HepG2 (cell line): ENCODE results near the gene FAM209A. TPM values are rescaled to one million over a fixed set of nuclear protein-coding genes. Genes with fewer than 3 reads are reported as not detected.

Source experiments
- DNMT3B ChIP-seq: conservative IDR thresholded peaks from 2 replicates; pipeline ENCODE4 v1.6.1; 2016; ENCODE audit warnings: missing biosample characterization, control low read depth
- ELF3 ChIP-seq: IDR thresholded peaks from 2 replicates; pipeline ENCODE4 v1.6.1; 2016; ENCODE audit warnings: missing genetic modification reagents, missing compliant biosample characterization
- GABPB1 ChIP-seq: IDR thresholded peaks from 2 replicates; pipeline ENCODE4 v1.6.1; 2016; ENCODE audit warnings: mild to moderate bottlenecking, missing genetic modification reagents, moderate library complexity, missing compliant biosample characterization
- HOXA3 ChIP-seq: sonication (generic); formaldehyde crosslinking; IDR thresholded peaks from 2 replicates; pipeline ENCODE4 v1.5.0; 2020; ENCODE audit warnings: missing genetic modification reagents
- KDM6A ChIP-seq: IDR thresholded peaks from 2 replicates; pipeline ENCODE4 v1.6.1; 2016; ENCODE audit warnings: low read depth
- MLLT10 ChIP-seq: sonication (generic); formaldehyde crosslinking; IDR thresholded peaks from 2 replicates; pipeline ENCODE4 v1.4.0; 2020; ENCODE audit warnings: missing genetic modification reagents
- NFYB ChIP-seq: sonication (generic); formaldehyde crosslinking; IDR thresholded peaks from 2 replicates; pipeline ENCODE4 v1.4.0; 2020; ENCODE audit warnings: missing genetic modification reagents
- NFYC ChIP-seq: IDR thresholded peaks from 2 replicates; pipeline ENCODE4 v1.6.1; 2016; ENCODE audit warnings: missing genetic modification reagents, missing compliant biosample characterization
- NKX3-1 ChIP-seq: sonication (generic); formaldehyde crosslinking; IDR thresholded peaks from 2 replicates; pipeline ENCODE4 v1.5.0; 2020; ENCODE audit warnings: missing genetic modification reagents
- NR2F1 ChIP-seq, 2 experiments: fragments of 450-650 bp in 1 of 2; formaldehyde crosslinking in 1 of 2; IDR thresholded peaks; 2 replicates each; pipeline versions ENCODE4 v1.5.0 to v1.6.1; 2016 to 2020; ENCODE audit warnings: mild to moderate bottlenecking in 1 of 2, missing compliant biosample characterization in 1 of 2, missing genetic modification reagents in 1 of 2, moderate library complexity in 1 of 2
- NR2F2 ChIP-seq: IDR thresholded peaks from 2 replicates; pipeline ENCODE4 v1.6.1; 2012; ENCODE audit warnings: low read depth, inconsistent platforms, borderline replicate concordance
- RARA ChIP-seq: IDR thresholded peaks from 2 replicates; pipeline ENCODE4 v1.6.1; 2016; ENCODE audit warnings: missing genetic modification reagents, missing compliant biosample characterization
- SAP130 ChIP-seq: IDR thresholded peaks from 2 replicates; pipeline ENCODE4 v1.6.1; 2016; ENCODE audit warnings: low read depth
- SYNCRIP ChIP-seq: fragments of 200-400 bp; formaldehyde crosslinking; IDR thresholded peaks from 2 replicates; pipeline ENCODE4 v1.6.1; 2018; ENCODE audit warnings: mild to moderate bottlenecking, low read depth, low read length; ENCODE audit not compliant: insufficient read depth
- TCF7 ChIP-seq: sonication (generic); IDR thresholded peaks from 2 replicates; pipeline ENCODE4 v1.6.1; 2016; ENCODE audit warnings: antibody characterized with exemption, low read depth
- ZNF260 ChIP-seq: sonication (generic); formaldehyde crosslinking; IDR thresholded peaks from 2 replicates; pipeline ENCODE4 v1.4.0; 2020; ENCODE audit warnings: missing genetic modification reagents, low read depth, mild to moderate bottlenecking, borderline replicate concordance
- ZNF3 ChIP-seq: IDR thresholded peaks from 2 replicates; pipeline ENCODE4 v1.7.0; 2017; ENCODE audit warnings: inconsistent platforms
- ZNF30 ChIP-seq: sonication (generic); formaldehyde crosslinking; IDR thresholded peaks from 2 replicates; pipeline ENCODE4 v1.5.0; 2020; ENCODE audit warnings: mild to moderate bottlenecking, missing genetic modification reagents
- ZSCAN25 ChIP-seq: sonication (generic); formaldehyde crosslinking; IDR thresholded peaks from 2 replicates; pipeline ENCODE4 v1.8.0; 2022; ENCODE audit warnings: mild to moderate bottlenecking, missing genetic modification reagents
- polyA plus RNA-seq, 8 experiments: library from polyadenylated mRNA; depleted of rRNA in 3 of 8; stranded (reverse) in 7 of 8; unstranded in 1 of 8; fragments of >200 nt; fragmentation: Illumina TruSeq in 4 of 8; extraction: Trizol in 4 of 8; gene quantifications; 2 replicates each; pipeline versions ENCODE4 v1.2.1 to v1.2.3, GENCODE V29; 2011 to 2016; ENCODE audit warnings: low read depth in 4 of 8, missing spikeins in 1 of 8, mixed read lengths in 1 of 8; ENCODE audit not compliant: insufficient read depth in 1 of 8
- total RNA-seq, 5 experiments: library from RNA; depleted of rRNA; stranded (reverse); fragments of >200 nt; fragmentation: Illumina TruSeq; extraction: Trizol; gene quantifications; 2 replicates each; pipeline ENCODE4 v1.2.3, GENCODE V29; 2016; ENCODE audit warnings: low read depth in 1 of 5
- TF ChIP-seq, protein P1 (sequence below): sonication (generic); formaldehyde crosslinking; IDR thresholded peaks from 2 replicates; pipeline ENCODE4 v1.4.0; 2020; ENCODE audit warnings: missing genetic modification reagents, borderline replicate concordance
- TF ChIP-seq, protein P2 (sequence below): IDR thresholded peaks from 2 replicates; pipeline ENCODE4 v1.4.0; 2020; ENCODE audit warnings: mild to moderate bottlenecking, missing genetic modification reagents
- TF ChIP-seq, protein P3 (sequence below): sonication (generic); formaldehyde crosslinking; IDR thresholded peaks from 2 replicates; pipeline ENCODE4 v1.8.0; 2022; ENCODE audit warnings: mild to moderate bottlenecking, missing genetic modification reagents, borderline replicate concordance
- TF ChIP-seq, protein P4 (sequence below): sonication (generic); formaldehyde crosslinking; IDR thresholded peaks from 2 replicates; pipeline ENCODE4 v1.4.0; 2020; ENCODE audit warnings: missing genetic modification reagents
- TF ChIP-seq, protein P5 (sequence below): sonication (generic); formaldehyde crosslinking; IDR thresholded peaks from 2 replicates; pipeline ENCODE4 v1.8.1; 2023; ENCODE audit warnings: mild to moderate bottlenecking, missing genetic modification reagents

FAM209A gene
- total and polyA plus RNA-seq, 2 of the 13 experiments (the other 11 are each of a cell fraction or from before 2014, with no cell fraction given): 0.15 to 0.36 TPM

DNA sequence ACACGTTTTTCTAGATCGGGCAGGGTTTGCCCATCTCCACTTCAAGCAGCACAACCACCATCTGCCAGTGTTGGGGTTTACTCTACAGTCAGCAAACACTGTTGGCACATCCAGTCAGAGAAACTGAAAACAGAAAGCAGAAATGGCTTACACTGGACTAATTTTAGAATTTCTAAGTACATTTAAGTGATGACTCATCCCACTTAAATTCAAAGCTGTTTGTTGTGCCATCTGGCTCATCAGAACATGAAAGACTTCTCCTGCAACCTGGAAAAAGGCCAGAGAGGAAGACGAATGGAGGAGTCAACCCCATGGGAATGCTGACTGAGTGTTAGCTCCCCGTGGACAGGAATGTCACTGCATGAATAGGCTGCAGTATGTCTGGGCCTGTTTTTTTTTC, 30.3 kb downstream of the FAM209A start (continued):
- TF ChIP-seq SYNCRIP (no peak), NFYC (no peak), ZSCAN25 (CRISPR knock-in tag) (no peak), ZNF3 (CRISPR knock-in tag) (0 out of 2 replicates have a peak, but pooled peaks have one; percentile 49), NR2F2 (no peak), NKX3-1 (CRISPR knock-in tag) (no peak), RARA (CRISPR knock-in tag) (0 out of 2 replicates have a peak, but pooled peaks have one; percentile 11), ZNF30 (CRISPR knock-in tag) (no peak), ZNF260 (no peak), HOXA3 (no peak), TCF7 (peak; percentile 72; the same call in 1 of the 2 replicates), MLLT10 (CRISPR knock-in tag) (no peak), NFYB (CRISPR knock-in tag) (no peak), ELF3 (CRISPR knock-in tag) (0 out of 2 replicates have a peak, but pooled peaks have one; percentile 55), KDM6A (CRISPR knock-in tag) (no peak), SAP130 (peak; percentile 54), GABPB1 (CRISPR knock-in tag) (no peak), DNMT3B (CRISPR knock-in tag) (0 out of 2 replicates have a peak, but pooled peaks have one; percentile 85), NR2F1 (CRISPR knock-in tag; IDR thresholded peaks at IDR 0.05) (no peak)
- TF ChIP-seq, protein P1, sequence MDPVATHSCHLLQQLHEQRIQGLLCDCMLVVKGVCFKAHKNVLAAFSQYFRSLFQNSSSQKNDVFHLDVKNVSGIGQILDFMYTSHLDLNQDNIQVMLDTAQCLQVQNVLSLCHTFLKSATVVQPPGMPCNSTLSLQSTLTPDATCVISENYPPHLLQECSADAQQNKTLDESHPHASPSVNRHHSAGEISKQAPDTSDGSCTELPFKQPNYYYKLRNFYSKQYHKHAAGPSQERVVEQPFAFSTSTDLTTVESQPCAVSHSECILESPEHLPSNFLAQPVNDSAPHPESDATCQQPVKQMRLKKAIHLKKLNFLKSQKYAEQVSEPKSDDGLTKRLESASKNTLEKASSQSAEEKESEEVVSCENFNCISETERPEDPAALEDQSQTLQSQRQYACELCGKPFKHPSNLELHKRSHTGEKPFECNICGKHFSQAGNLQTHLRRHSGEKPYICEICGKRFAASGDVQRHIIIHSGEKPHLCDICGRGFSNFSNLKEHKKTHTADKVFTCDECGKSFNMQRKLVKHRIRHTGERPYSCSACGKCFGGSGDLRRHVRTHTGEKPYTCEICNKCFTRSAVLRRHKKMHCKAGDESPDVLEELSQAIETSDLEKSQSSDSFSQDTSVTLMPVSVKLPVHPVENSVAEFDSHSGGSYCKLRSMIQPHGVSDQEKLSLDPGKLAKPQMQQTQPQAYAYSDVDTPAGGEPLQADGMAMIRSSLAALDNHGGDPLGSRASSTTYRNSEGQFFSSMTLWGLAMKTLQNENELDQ (CRISPR knock-in tag): no peak
- TF ChIP-seq, protein P2, sequence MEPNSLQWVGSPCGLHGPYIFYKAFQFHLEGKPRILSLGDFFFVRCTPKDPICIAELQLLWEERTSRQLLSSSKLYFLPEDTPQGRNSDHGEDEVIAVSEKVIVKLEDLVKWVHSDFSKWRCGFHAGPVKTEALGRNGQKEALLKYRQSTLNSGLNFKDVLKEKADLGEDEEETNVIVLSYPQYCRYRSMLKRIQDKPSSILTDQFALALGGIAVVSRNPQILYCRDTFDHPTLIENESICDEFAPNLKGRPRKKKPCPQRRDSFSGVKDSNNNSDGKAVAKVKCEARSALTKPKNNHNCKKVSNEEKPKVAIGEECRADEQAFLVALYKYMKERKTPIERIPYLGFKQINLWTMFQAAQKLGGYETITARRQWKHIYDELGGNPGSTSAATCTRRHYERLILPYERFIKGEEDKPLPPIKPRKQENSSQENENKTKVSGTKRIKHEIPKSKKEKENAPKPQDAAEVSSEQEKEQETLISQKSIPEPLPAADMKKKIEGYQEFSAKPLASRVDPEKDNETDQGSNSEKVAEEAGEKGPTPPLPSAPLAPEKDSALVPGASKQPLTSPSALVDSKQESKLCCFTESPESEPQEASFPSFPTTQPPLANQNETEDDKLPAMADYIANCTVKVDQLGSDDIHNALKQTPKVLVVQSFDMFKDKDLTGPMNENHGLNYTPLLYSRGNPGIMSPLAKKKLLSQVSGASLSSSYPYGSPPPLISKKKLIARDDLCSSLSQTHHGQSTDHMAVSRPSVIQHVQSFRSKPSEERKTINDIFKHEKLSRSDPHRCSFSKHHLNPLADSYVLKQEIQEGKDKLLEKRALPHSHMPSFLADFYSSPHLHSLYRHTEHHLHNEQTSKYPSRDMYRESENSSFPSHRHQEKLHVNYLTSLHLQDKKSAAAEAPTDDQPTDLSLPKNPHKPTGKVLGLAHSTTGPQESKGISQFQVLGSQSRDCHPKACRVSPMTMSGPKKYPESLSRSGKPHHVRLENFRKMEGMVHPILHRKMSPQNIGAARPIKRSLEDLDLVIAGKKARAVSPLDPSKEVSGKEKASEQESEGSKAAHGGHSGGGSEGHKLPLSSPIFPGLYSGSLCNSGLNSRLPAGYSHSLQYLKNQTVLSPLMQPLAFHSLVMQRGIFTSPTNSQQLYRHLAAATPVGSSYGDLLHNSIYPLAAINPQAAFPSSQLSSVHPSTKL (CRISPR knock-in tag): peak; percentile 72; the same call in 1 of the 2 replicates
- TF ChIP-seq, protein P3, sequence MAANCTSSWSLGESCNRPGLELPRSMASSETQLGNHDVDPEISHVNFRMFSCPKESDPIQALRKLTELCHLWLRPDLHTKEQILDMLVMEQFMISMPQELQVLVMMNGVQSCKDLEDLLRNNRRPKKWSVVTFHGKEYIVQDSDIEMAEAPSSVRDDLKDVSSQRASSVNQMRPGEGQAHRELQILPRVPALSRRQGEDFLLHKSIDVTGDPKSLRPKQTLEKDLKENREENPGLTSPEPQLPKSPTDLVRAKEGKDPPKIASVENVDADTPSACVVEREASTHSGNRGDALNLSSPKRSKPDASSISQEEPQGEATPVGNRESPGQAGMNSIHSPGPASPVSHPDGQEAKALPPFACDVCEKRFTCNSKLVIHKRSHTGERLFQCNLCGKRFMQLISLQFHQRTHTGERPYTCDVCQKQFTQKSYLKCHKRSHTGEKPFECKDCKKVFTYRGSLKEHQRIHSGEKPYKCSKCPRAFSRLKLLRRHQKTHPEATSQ (CRISPR knock-in tag): no peak
- TF ChIP-seq, protein P4, sequence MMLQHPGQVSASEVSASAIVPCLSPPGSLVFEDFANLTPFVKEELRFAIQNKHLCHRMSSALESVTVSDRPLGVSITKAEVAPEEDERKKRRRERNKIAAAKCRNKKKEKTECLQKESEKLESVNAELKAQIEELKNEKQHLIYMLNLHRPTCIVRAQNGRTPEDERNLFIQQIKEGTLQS (CRISPR knock-in tag): peak; percentile 41; the same call in 1 of the 2 replicates
- TF ChIP-seq, protein P5, sequence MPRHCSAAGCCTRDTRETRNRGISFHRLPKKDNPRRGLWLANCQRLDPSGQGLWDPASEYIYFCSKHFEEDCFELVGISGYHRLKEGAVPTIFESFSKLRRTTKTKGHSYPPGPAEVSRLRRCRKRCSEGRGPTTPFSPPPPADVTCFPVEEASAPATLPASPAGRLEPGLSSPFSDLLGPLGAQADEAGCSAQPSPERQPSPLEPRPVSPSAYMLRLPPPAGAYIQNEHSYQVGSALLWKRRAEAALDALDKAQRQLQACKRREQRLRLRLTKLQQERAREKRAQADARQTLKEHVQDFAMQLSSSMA (CRISPR knock-in tag): no peak
